Activated CD4-positive, alpha-beta memory T cell treated with anti-CD3 and anti-CD28 coated beads, Interleukin-2, amount 10 ng/mL, durations not matched to agents 7 days and 5 days (primary cell): ENCODE data around the gene GPAT2. TPM values are rescaled to one million over a fixed set of nuclear protein-coding genes. Genes with fewer than 3 reads are reported as not detected.
"Not testable (repeated sequence)": the region's sequence is repeated elsewhere in the genome, so short reads cannot be mapped to it uniquely, and the experiment has no call there.

Experiments
- CTCF ChIA-PET: fragments of 350-600 bp; sonication (Branson Sonifier 250); formaldehyde crosslinking; loops from one replicate; lab custom pipeline; 2021; ENCODE audit warnings: antibody characterized with exemption, inconsistent platforms; lab: Charles Lee
- POLR2A ChIA-PET: fragments of 350-600 bp; sonication (Branson Sonifier 250); formaldehyde crosslinking; loops from one replicate; lab custom pipeline; 2021; ENCODE audit warnings: antibody characterized with exemption; lab: Charles Lee
- DNase-seq: peaks from one replicate; pipeline ENCODE4 v3.0.0-alpha.2; 2020
- H3K27ac Mint-ChIP-seq: one replicate; pipeline ENCODE4 v1.8.0; 2021; ENCODE audit warnings: mild to moderate bottlenecking, mixed read lengths
- H3K27me3 Mint-ChIP-seq: one replicate; pipeline ENCODE4 v1.8.0; 2021; ENCODE audit warnings: mixed read lengths
- H3K36me3 Mint-ChIP-seq: one replicate; pipeline ENCODE4 v1.8.0; 2021; ENCODE audit warnings: low read depth, mixed read lengths
- H3K4me1 Mint-ChIP-seq: one replicate; pipeline ENCODE4 v1.8.0; 2021; ENCODE audit warnings: mixed read lengths
- H3K4me3 Mint-ChIP-seq: one replicate; pipeline ENCODE4 v1.8.0; 2021; ENCODE audit warnings: mild to moderate bottlenecking, mixed read lengths
- H3K9me3 Mint-ChIP-seq: one replicate; pipeline ENCODE4 v1.8.0; 2021; ENCODE audit warnings: mixed read lengths
- total RNA-seq, 2 experiments: library from RNA; stranded (reverse); gene quantifications; one replicate each; pipeline ENCODE4 v1.2.3, GENCODE V29; 2021

Gene GPAT2
- total RNA-seq, 2 experiments from 2014 or later, result 6.9 to 7.1 TPM

- H3K4me1 Mint-ChIP-seq, H3K9me3 Mint-ChIP-seq, POLR2A ChIA-PET, H3K4me3 Mint-ChIP-seq, H3K36me3 Mint-ChIP-seq, DNase-seq, H3K27ac Mint-ChIP-seq: not testable (repeated sequence)
- peaks cover 15% of the 10 kb centered on the region for H3K27me3 Mint-ChIP-seq
- CTCF ChIA-PET, result interaction anchor here (1.5 kb wide), 1 partner anchor 49 kb away, joined by 3 read pairs; no protein-coding TSS in a partner anchor
Measured at GRCh38 chr2:96071087-96071976, 36.6 kb upstream of the GPAT2 start.

- CTCF ChIA-PET, result interaction anchor here (1.5 kb wide), 1 partner anchor 48 kb away, joined by 3 read pairs; no protein-coding TSS in a partner anchor
- H3K4me1 Mint-ChIP-seq, H3K4me3 Mint-ChIP-seq, H3K27me3 Mint-ChIP-seq, H3K36me3 Mint-ChIP-seq, H3K9me3 Mint-ChIP-seq, POLR2A ChIA-PET, H3K27ac Mint-ChIP-seq, DNase-seq: not testable (repeated sequence)
Measured at GRCh38 chr2:96070351-96070750, 35.6 kb upstream of the GPAT2 start.

- H3K4me1 Mint-ChIP-seq, H3K27ac Mint-ChIP-seq, H3K4me3 Mint-ChIP-seq, H3K36me3 Mint-ChIP-seq, POLR2A ChIA-PET, H3K9me3 Mint-ChIP-seq, H3K27me3 Mint-ChIP-seq: not testable (repeated sequence)
- CTCF ChIA-PET, result interaction anchor here (1.5 kb wide), 1 partner anchor 47 kb away, joined by 3 read pairs; no protein-coding TSS in a partner anchor
- DNase-seq, result peak; percentile 1
Measured at GRCh38 chr2:96069878-96070277, 35.2 kb upstream of the GPAT2 start.

GRCh38 chr2:96067902-96068581 is 33.3 kb upstream of the GPAT2 start:
- H3K4me1 Mint-ChIP-seq, H3K36me3 Mint-ChIP-seq, POLR2A ChIA-PET, H3K27me3 Mint-ChIP-seq, CTCF ChIA-PET, H3K27ac Mint-ChIP-seq, H3K9me3 Mint-ChIP-seq, H3K4me3 Mint-ChIP-seq: not testable (repeated sequence)
- peak; percentile 14 for DNase-seq

GRCh38 chr2:96067098-96067660 is 32.5 kb upstream of the GPAT2 start:
- CTCF ChIA-PET, POLR2A ChIA-PET, DNase-seq, H3K4me3 Mint-ChIP-seq, H3K27me3 Mint-ChIP-seq, H3K27ac Mint-ChIP-seq, H3K9me3 Mint-ChIP-seq, H3K4me1 Mint-ChIP-seq, H3K36me3 Mint-ChIP-seq: not testable (repeated sequence)

GRCh38 chr2:96066511-96066910 is 31.8 kb upstream of the GPAT2 start:
- POLR2A ChIA-PET, H3K4me3 Mint-ChIP-seq, H3K4me1 Mint-ChIP-seq, CTCF ChIA-PET, H3K27me3 Mint-ChIP-seq, H3K9me3 Mint-ChIP-seq, DNase-seq, H3K27ac Mint-ChIP-seq, H3K36me3 Mint-ChIP-seq: not testable (repeated sequence)

GRCh38 chr2:96065954-96066353 is 31.2 kb upstream of the GPAT2 start:
- H3K4me3 Mint-ChIP-seq, H3K27ac Mint-ChIP-seq, POLR2A ChIA-PET, H3K27me3 Mint-ChIP-seq, H3K36me3 Mint-ChIP-seq, H3K9me3 Mint-ChIP-seq, CTCF ChIA-PET, H3K4me1 Mint-ChIP-seq: not testable (repeated sequence)
- peak; percentile 15 for DNase-seq

GRCh38 chr2:96065381-96065930 is 30.7 kb upstream of the GPAT2 start:
- ChIA-PET POLR2A (no interaction called here), CTCF (no interaction called here)
- Mint-ChIP-seq H3K27me3 (no peaks in the 10 kb centered on the region), H3K4me3 (no peak overlapping the region), H3K36me3 (no peaks in the 10 kb centered on the region), H3K9me3 (no peaks in the 10 kb centered on the region), H3K27ac (no peak overlapping the region), H3K4me1 (peaks cover 6% of the 10 kb centered on the region)
- peak; percentile 15 for DNase-seq

GRCh38 chr2:96064760-96065159 is 30.0 kb upstream of the GPAT2 start:
- H3K36me3 Mint-ChIP-seq, H3K4me3 Mint-ChIP-seq, CTCF ChIA-PET, POLR2A ChIA-PET, H3K27ac Mint-ChIP-seq, H3K27me3 Mint-ChIP-seq, DNase-seq, H3K9me3 Mint-ChIP-seq, H3K4me1 Mint-ChIP-seq: not testable (repeated sequence)

GRCh38 chr2:96064047-96064675 is 29.4 kb upstream of the GPAT2 start:
- CTCF ChIA-PET, H3K9me3 Mint-ChIP-seq, H3K4me3 Mint-ChIP-seq, H3K36me3 Mint-ChIP-seq, H3K27me3 Mint-ChIP-seq, DNase-seq, H3K4me1 Mint-ChIP-seq, POLR2A ChIA-PET, H3K27ac Mint-ChIP-seq: not testable (repeated sequence)

- H3K4me1 Mint-ChIP-seq, POLR2A ChIA-PET, H3K9me3 Mint-ChIP-seq, H3K4me3 Mint-ChIP-seq, H3K27me3 Mint-ChIP-seq, CTCF ChIA-PET, H3K36me3 Mint-ChIP-seq: not testable (repeated sequence)
- H3K27ac Mint-ChIP-seq, result peak overlapping the region; percentile 59
- peak; percentile 51 for DNase-seq
Measured at GRCh38 chr2:96063116-96063899, 28.6 kb upstream of the GPAT2 start.

GRCh38 chr2:96062483-96062882 is 27.8 kb upstream of the GPAT2 start:
- H3K4me3 Mint-ChIP-seq, H3K9me3 Mint-ChIP-seq, H3K27ac Mint-ChIP-seq, CTCF ChIA-PET, H3K4me1 Mint-ChIP-seq, POLR2A ChIA-PET, H3K36me3 Mint-ChIP-seq, H3K27me3 Mint-ChIP-seq, DNase-seq: not testable (repeated sequence)
